NCI-H1436 treated with DMSO at 0.1 percent for 48 hours (cell line): ENCODE results near the gene ELFN1.
"Not testable (repeated sequence)": the region's sequence is repeated elsewhere in the genome, so short reads cannot be mapped to it uniquely, and the experiment has no call there.

Experiments used
- DNase-seq: peaks from one replicate; lab custom pipeline; 2025; lab: John Stamatoyannopoulos, UW

Gene ELFN1

DNA sequence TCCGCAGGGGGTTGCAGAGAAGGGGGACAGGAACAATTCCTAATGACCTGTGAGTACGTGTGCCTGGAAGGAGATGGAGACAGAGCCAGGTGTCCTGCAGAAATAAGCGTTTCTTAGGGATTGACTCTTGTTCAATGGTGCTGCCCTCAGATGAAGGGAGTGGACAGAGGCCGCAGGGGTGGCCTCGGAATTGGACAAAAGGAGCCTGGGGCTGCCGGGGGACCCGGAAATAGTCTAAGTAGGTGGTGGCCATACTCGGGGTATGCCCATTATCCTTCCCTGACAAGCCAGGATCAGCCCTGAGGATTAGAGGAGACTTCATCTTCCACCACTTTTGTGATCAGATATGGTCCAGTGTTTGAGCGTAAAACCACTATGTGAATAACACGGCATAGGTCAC is 39.2 kb downstream of the ELFN1 start:
- no peak for DNase-seq

- no peak for DNase-seq
Observed at GRCh38 chr7:1709900-1710299, 39.8 kb downstream of the ELFN1 start.

GRCh38 chr7:1710936-1711335 is 40.9 kb downstream of the ELFN1 start:
- no peak for DNase-seq

GRCh38 chr7:1712907-1713501 is 42.9 kb downstream of the ELFN1 start:
- no peak for DNase-seq

DNA sequence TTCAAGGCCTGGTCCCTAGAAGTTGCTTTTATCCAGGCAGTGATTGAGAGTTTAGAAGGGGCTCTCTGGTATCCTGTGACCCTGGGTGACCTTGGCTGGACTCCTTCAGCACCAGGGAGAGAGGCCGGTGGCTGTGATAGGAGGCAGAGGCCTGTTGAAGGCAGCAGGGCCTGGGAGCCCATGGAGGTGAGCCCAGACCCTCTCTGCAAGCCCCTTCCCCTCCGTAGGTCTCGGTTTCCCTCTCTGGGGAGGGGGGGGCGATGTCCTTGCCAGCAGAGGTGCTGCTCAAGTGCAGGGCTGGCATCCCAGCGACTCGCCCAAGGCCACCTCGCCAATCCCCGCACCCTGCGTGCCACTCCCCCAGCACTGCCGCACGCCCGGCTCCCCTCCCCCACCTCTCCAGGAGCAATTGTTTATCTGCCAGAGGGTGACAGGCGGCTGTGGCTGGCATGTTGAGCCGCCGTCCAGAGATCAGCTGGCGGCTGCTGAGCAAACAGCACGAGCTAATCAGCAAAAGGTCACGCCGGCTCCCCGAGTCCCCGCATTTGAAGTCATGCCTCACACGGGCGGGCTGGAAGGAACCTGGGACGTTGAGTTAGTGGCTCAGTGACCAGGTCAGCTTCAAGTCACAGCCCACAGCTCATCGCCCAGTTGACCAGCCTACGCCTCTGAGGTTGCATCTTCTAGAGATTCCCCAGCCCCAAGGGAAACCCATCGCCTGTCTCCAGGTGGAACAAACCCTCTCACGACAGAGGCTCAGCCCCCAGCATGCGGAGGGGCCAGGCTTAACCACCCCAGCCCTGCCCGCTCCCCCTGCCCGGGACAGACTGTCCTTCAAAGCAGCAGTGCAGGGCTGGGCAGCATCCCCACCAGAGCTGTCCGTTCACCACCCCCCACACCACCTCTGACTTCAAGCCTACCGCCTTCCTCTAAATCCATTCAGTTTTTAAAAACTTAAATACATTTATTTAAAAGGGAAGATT is 43.7 kb downstream of the ELFN1 start:
- no peak for DNase-seq

DNA sequence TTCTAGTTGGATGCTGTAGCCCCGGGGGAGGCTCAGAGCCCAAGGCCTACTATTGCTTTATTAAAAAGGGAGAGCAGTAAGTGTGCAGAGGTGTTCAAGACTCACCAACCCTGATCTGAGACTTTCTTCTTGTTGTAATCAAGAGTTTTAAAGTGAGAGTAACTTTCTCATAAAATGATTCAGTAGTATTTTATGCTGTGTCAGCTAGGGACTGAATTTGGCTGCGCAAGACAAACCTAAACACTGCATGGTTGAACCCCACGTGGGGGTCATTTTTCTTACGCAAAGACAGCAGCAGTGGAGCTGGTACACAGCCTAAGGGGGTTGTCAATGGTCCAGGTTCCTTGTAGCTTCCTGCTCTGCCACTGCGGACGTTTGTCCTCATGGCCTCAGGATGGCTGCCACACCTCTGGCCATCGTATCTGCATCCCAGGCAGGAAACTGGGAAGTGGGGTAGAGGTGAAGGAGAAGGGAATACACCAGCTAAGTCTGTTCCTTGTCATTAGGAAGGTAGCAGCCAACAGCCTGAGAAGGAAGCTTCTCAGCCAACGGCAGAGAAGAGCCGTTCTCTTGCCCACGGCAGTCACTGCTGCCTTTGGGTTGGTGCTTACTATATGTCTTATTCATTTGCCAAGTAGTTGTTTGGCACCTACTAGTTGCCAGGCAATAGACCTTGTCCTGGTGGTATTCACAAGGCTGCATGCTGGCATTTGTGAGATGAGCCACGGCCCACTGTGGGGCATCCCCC is 44.7 kb downstream of the ELFN1 start:
- no peak for DNase-seq

GRCh38 chr7:1715331-1715625 is 45.2 kb downstream of the ELFN1 start:
- no peak for DNase-seq

DNA sequence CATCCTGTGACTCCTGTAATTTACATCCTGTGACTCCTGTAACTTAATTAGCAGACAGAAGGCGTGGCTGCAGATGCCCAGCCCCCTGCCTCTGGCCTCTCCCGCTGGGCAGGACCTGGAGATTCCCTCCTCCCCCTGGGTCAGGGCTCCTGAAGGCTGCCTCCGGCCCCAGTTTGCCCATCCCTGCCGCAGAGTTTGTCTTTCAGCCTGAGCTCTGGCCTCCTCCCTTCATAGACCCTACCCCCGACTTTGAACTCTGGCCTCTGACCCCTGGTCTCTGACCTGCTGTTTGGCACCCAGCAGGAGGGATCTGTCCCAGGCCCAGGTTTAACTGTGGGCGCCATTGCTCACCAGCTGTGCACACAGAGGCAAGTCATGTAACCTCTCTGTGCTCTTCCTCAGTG is 45.6 kb downstream of the ELFN1 start:
- DNase-seq, result no peak

- no peak for DNase-seq
Observed at GRCh38 chr7:1716263-1717094, 46.4 kb downstream of the ELFN1 start.

DNA sequence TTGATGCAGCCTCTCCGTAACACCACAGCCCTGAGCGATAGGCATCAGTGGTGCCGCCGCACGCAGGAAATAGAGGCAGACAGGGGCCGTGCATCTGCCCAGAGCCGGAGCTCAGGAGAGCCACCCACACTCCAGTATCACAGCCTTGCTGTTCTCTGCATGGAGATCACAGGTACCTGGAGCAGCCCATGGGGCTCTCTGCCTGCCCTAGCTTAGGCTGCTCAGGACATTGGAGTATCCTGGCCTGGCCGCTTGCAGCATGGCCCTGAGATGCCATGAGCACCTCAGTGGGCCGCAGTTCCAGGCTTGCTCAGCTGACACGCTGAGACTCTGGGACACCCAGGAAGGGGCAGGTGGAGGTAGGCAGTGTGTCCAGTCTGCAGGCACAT is 47.0 kb downstream of the ELFN1 start:
- no peak for DNase-seq

- DNase-seq, result no peak
Observed at GRCh38 chr7:1717903-1718676, 48.0 kb downstream of the ELFN1 start.

GRCh38 chr7:1718850-1719249 is 48.8 kb downstream of the ELFN1 start:
- not testable (repeated sequence) for DNase-seq

DNA sequence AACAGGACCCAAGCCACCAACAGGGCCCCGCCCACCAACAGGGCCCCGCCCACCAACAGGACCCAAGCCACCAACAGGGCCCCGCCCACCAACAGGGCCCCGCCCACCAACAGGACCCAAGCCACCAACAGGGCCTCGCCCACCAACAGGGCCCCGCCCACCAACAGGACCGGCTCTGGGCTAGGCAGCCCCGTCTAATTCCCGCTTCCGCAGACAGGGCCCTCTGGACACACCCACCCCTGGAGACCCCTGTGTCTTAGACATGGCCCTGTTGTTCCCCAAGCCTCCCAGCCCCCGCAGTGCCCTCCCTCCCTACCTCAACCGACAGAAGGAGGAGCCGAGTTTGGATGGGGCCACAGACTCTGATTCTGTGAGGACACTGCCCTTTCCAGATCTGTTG is 49.2 kb downstream of the ELFN1 start:
- DNase-seq, result not testable (repeated sequence)

GRCh38 chr7:1719913-1720312 is 49.8 kb downstream of the ELFN1 start:
- no peak for DNase-seq

- DNase-seq, result no peak
Observed at GRCh38 chr7:1720326-1720725, 50.2 kb downstream of the ELFN1 start.

- DNase-seq, result no peak
Observed at GRCh38 chr7:1721047-1721690, 51.1 kb downstream of the ELFN1 start.

GRCh38 chr7:1723254-1723653 is 53.2 kb downstream of the ELFN1 start:
- DNase-seq, result no peak

DNA sequence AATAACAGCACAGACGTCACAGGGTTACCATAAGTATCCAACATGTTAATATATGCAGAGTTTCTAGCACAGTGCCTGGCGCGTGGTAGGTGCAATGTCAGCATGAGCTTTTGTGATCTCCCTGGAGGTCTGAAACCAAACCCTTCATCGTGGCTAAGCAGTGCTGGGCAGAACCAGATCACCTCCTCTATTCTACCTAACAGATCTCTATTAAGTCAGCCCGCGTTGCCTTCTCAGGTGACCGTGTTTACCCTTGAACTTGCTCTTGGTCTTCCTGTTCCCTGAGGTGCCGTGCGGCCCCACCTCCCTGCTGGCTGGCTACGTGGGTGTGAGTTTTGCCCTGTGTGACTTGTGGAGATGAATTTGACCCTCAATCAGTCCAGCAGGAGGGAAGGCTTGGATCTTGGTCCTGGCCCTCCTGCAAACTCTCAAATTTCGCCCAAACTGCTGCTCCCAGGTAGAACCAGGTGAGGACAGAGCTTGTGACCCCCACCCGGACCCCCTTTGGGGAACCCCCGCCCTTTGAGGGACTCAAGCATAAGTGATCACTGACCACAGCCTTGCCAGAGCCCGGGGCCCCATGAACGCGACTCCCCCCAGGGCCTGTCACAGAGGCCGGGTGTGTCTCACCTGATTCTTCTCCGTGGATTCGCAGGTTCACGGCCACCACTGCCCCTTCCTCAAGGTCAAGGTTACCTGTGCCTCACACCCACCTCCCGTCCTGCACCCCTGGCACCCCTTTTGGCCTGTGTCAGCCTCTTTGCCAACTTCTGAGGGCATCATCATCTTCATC is 54.2 kb downstream of the ELFN1 start:
- DNase-seq, result no peak

DNA sequence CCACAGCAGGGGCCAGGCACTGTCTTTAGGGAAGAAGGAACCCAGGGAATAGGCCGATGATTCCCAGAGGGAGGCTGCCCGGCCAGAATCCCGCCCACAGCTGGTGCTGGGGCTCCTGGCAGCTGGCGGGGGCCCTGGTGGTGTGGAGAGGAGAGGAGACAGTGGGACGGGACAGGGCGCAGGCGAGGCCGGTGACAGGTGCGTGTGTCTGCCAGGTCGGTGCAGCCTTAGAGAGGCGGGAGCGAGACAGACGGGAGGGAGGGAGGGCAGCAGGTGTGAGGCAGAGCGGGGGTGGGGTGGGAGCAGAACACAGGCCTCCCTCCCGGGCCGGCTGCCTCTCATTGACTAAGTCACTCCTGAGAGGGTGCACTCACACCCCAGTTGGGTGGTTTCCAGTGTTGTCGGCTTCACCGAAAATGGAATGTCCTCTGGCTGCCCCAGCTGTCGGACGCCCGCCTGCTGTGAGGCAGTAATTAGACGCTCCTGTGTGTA is 55.2 kb downstream of the ELFN1 start:
- peak; percentile 57 for DNase-seq
